H1 (cell line): ENCODE results near the gene ADAMTS13. TPM values are rescaled to one million over a fixed set of nuclear protein-coding genes. Genes with fewer than 3 reads are reported as not detected.
A peak's percentile ranks its signal among the peaks of the same experiment; 100 is the strongest.

Experiments used
- CTCF ChIA-PET: fragments of 300-600 bp; sonication (Branson Sonifier 250); formaldehyde crosslinking; loops from one replicate; lab custom pipeline; 2021; ENCODE audit not compliant: partially characterized antibody; lab: Charles Lee
- POLR2A ChIA-PET: fragments of 300-600 bp; sonication (Branson Sonifier 250); formaldehyde crosslinking; loops from one replicate; lab custom pipeline; 2021; ENCODE audit warnings: inconsistent platforms; ENCODE audit not compliant: partially characterized antibody; lab: Charles Lee
- DNase-seq, 2 experiments: peaks; one replicate each; pipeline versions ENCODE4 v3.0.0 to v3.0.0-alpha.2; 2010 to 2022; ENCODE audit warnings: low spot score in 2 of 2, low read depth in 1 of 2, mixed read lengths in 1 of 2
- FAIRE-seq: peaks from 2 replicates; lab custom pipeline; 2011; peaks lifted over from hg19 to GRCh38; lab: Jason Lieb, UNC
- H2AFZ ChIP-seq: 2 replicates; pipeline ENCODE4 v1.8.1; 2012; ENCODE audit warnings: low read length, inconsistent platforms
- H2AK5ac ChIP-seq: 2 replicates; pipeline ENCODE4 v1.6.1; 2013; ENCODE audit warnings: low read depth, low read length
- H2BK120ac ChIP-seq: replicated peaks from 2 replicates; pipeline ENCODE3; 2013; ENCODE audit warnings: low read depth, low read length, inconsistent platforms
- H2BK12ac ChIP-seq: 2 replicates; pipeline ENCODE4 v1.6.1; 2013; ENCODE audit warnings: low read depth, low read length
- H2BK15ac ChIP-seq: 2 replicates; pipeline ENCODE4 v1.6.1; 2013; ENCODE audit warnings: low read length
- H2BK20ac ChIP-seq: 2 replicates; pipeline ENCODE4 v1.6.1; 2013; ENCODE audit warnings: low read length
- H2BK5ac ChIP-seq: 2 replicates; pipeline ENCODE4 v1.6.1; 2013; ENCODE audit warnings: low read depth, low read length
- H3K14ac ChIP-seq: 2 replicates; pipeline ENCODE4 v1.6.1; 2013; ENCODE audit warnings: inconsistent platforms; ENCODE audit not compliant: insufficient read length
- H3K18ac ChIP-seq: 2 replicates; pipeline ENCODE4 v1.6.1; 2013; ENCODE audit warnings: low read length; ENCODE audit errors: extremely low read depth
- H3K23ac ChIP-seq: 2 replicates; pipeline ENCODE4 v1.6.1; 2013; ENCODE audit warnings: inconsistent platforms; ENCODE audit not compliant: insufficient read length
- H3K23me2 ChIP-seq: 2 replicates; pipeline ENCODE4 v1.6.1; 2013; ENCODE audit warnings: low read depth, low read length
- H3K27ac ChIP-seq: 2 replicates; pipeline ENCODE4 v1.6.1; 2011; ENCODE audit warnings: low read depth, low read length, inconsistent platforms
- H3K27me3 ChIP-seq, 4 experiments: replicated peaks in 1 of 4; 1 replicate in 1 of 4; 2 replicates in 3 of 4; pipeline versions ENCODE4 v1.6.1 to v1.8.1; 2011 to 2013; ENCODE audit warnings: low read length in 3 of 4, mild to moderate bottlenecking in 3 of 4, inconsistent platforms in 2 of 4, mixed read lengths in 2 of 4, moderate library complexity in 1 of 4; ENCODE audit not compliant: control insufficient read depth in 3 of 4, insufficient read depth in 3 of 4; ENCODE audit errors: extremely low read depth in 1 of 4
- H3K36me3 ChIP-seq, 4 experiments: 2 replicates each; pipeline versions ENCODE4 v1.6.1 to v1.8.1; 2011 to 2013; ENCODE audit warnings: mild to moderate bottlenecking in 4 of 4, low read length in 3 of 4, moderate library complexity in 2 of 4, control low read depth in 1 of 4, inconsistent platforms in 1 of 4; ENCODE audit not compliant: insufficient read depth in 4 of 4, control insufficient read depth in 2 of 4
- H3K4ac ChIP-seq: replicated peaks from 2 replicates; pipeline ENCODE3; 2013; ENCODE audit warnings: low read length, low read depth, mixed read lengths, inconsistent platforms; ENCODE audit not compliant: insufficient read length
- H3K4me1 ChIP-seq, 4 experiments: replicated peaks in 1 of 4; 1 replicate in 1 of 4; 2 replicates in 3 of 4; pipeline versions ENCODE4 v1.6.1 to v1.8.1; 2011 to 2013; ENCODE audit warnings: low read length in 3 of 4, inconsistent platforms in 2 of 4, mixed read lengths in 1 of 4; ENCODE audit not compliant: insufficient read depth in 4 of 4, control insufficient read depth in 3 of 4
- H3K4me2 ChIP-seq, 2 experiments: 2 replicates each; pipeline versions ENCODE4 v1.6.1 to v1.8.1; 2011 to 2013; ENCODE audit warnings: low read depth in 2 of 2, low read length in 2 of 2, control low read depth in 1 of 2, inconsistent platforms in 1 of 2, mild to moderate bottlenecking in 1 of 2; ENCODE audit not compliant: insufficient read depth in 1 of 2
- H3K4me3 ChIP-seq, 4 experiments: fragments of 200-600, 300-600 bp in 1 of 4; sonication (generic), shearing (Covaris generic), sonication (Bioruptor Twin) in 1 of 4; 2 replicates each; pipeline versions ENCODE4 v1.5.1 to v1.8.1; 2011 to 2016; ENCODE audit warnings: low read length in 4 of 4, low read depth in 3 of 4, control low read depth in 2 of 4, inconsistent platforms in 2 of 4, mild to moderate bottlenecking in 2 of 4, mixed read lengths in 1 of 4, moderate library complexity in 1 of 4; ENCODE audit not compliant: insufficient read depth in 2 of 4; ENCODE audit errors: extremely low read depth in 1 of 4
- H3K56ac ChIP-seq: replicated peaks from 2 replicates; pipeline ENCODE3; 2013; ENCODE audit warnings: low read depth, mild to moderate bottlenecking, mixed read lengths, low read length, inconsistent platforms; ENCODE audit not compliant: insufficient read length
- H3K79me1 ChIP-seq: 2 replicates; pipeline ENCODE4 v1.6.1; 2013; ENCODE audit warnings: low read depth, low read length, control low read depth
- H3K79me2 ChIP-seq, 2 experiments: 2 replicates each; pipeline versions ENCODE4 v1.6.1 to v1.8.1; 2012 to 2013; ENCODE audit warnings: low read length in 2 of 2, mild to moderate bottlenecking in 2 of 2, inconsistent platforms in 1 of 2; ENCODE audit not compliant: insufficient read depth in 2 of 2, control insufficient read depth in 1 of 2
- H3K9ac ChIP-seq, 4 experiments: replicated peaks in 1 of 4; 1 replicate in 1 of 4; 2 replicates in 3 of 4; pipeline versions ENCODE4 v1.6.1 to v1.8.1; 2011 to 2013; ENCODE audit warnings: low read depth in 3 of 4, low read length in 3 of 4, control low read depth in 2 of 4, mild to moderate bottlenecking in 2 of 4, moderate library complexity in 2 of 4, inconsistent platforms in 1 of 4; ENCODE audit errors: extremely low read depth in 1 of 4
- H3K9me3 ChIP-seq, 2 experiments: 2 replicates each; pipeline versions ENCODE4 v1.6.1 to v1.8.1; 2012 to 2013; ENCODE audit warnings: mild to moderate bottlenecking in 2 of 2, moderate library complexity in 2 of 2, control low read depth in 1 of 2, inconsistent platforms in 1 of 2, low read depth in 1 of 2, low read length in 1 of 2, mixed read lengths in 1 of 2; ENCODE audit not compliant: insufficient read depth in 2 of 2
- H4K20me1 ChIP-seq, 2 experiments: replicated peaks in 1 of 2; 2 replicates each; pipeline versions ENCODE3 to v1.8.1; 2011 to 2013; ENCODE audit warnings: inconsistent platforms in 2 of 2, low read length in 2 of 2, mild to moderate bottlenecking in 1 of 2; ENCODE audit not compliant: insufficient read depth in 2 of 2, control insufficient read depth in 1 of 2
- H4K5ac ChIP-seq: 2 replicates; pipeline ENCODE4 v1.6.1; 2013; ENCODE audit warnings: low read length, low read depth, mixed read lengths, inconsistent platforms; ENCODE audit not compliant: insufficient read length
- H4K8ac ChIP-seq: 2 replicates; pipeline ENCODE4 v1.8.0; 2013; ENCODE audit warnings: mild to moderate bottlenecking, moderate library complexity, low read length, inconsistent platforms; ENCODE audit not compliant: insufficient read depth; ENCODE audit errors: extremely low read depth
- H4K91ac ChIP-seq: replicated peaks from 2 replicates; pipeline ENCODE3; 2013; ENCODE audit warnings: low read length, mixed read lengths, inconsistent platforms; ENCODE audit not compliant: insufficient read length
- ASH2L ChIP-seq: fragments of 200-600, 300-600 bp; sonication (generic); IDR thresholded peaks from one replicate; pipeline ENCODE4 v1.7.1; 2017; ENCODE audit warnings: low read length
- BACH1 ChIP-seq: IDR thresholded peaks from 2 replicates; pipeline ENCODE4 v1.6.1; 2012; ENCODE audit warnings: low read length, improper control_type of control experiment
- CHD1 ChIP-seq: IDR thresholded peaks from 2 replicates; pipeline ENCODE4 v1.6.1; 2012; ENCODE audit warnings: low read depth, low read length, improper control_type of control experiment
- CREB1 ChIP-seq: IDR thresholded peaks from 2 replicates; pipeline ENCODE4 v1.6.1; 2012; ENCODE audit warnings: inconsistent platforms
- POLR2A ChIP-seq, 2 experiments: IDR thresholded peaks; 1 replicate in 1 of 2; 2 replicates in 1 of 2; pipeline ENCODE4 v1.6.1; 2011; ENCODE audit warnings: low read depth in 2 of 2, low read length in 2 of 2, mild to moderate bottlenecking in 2 of 2; ENCODE audit errors: control extremely low read depth in 1 of 2
- POU5F1 ChIP-seq: IDR thresholded peaks from 2 replicates; pipeline ENCODE4 v1.6.1; 2011; ENCODE audit warnings: low read depth, mild to moderate bottlenecking, low read length, moderate library complexity
- SP4 ChIP-seq: IDR thresholded peaks from 2 replicates; pipeline ENCODE4 v1.6.1; 2012; ENCODE audit warnings: low read length, inconsistent platforms
- USF2 ChIP-seq: IDR thresholded peaks from 2 replicates; pipeline ENCODE4 v1.6.1; 2011; ENCODE audit warnings: low read length, improper control_type of control experiment
- WGBS, 2 experiments: shearing (Covaris generic) in 1 of 2; methylation state at CpG; one replicate each; pipeline versions ENCODE4 v1.1.6 to v1.1.7; 2013 to 2015; ENCODE audit warnings: low lambda C conversion rate in 2 of 2, mixed read lengths in 2 of 2, inconsistent platforms in 1 of 2, low coverage in 1 of 2, missing lambda C conversion rate in 1 of 2; ENCODE audit not compliant: insufficient replicate concordance in 2 of 2, insufficient coverage in 1 of 2, insufficient read length in 1 of 2; ENCODE audit errors: extremely low coverage in 1 of 2, missing lambda C conversion rate in 1 of 2; 5-methylcytosine and 5-hydroxymethylcytosine counted together
- polyA plus RNA-seq, 7 experiments: library from polyadenylated mRNA; depleted of rRNA in 3 of 7; stranded (reverse) in 5 of 7; unstranded in 2 of 7; fragments of >200 nt in 5 of 7; fragments of 200-250 nt in 2 of 7; gene quantifications; 1 replicate in 5 of 7; 2 replicates in 1 of 7; 4 replicates in 1 of 7; pipeline versions ENCODE4 v1.2.1 to v1.2.3, GENCODE V29; 2011 to 2013; ENCODE audit warnings: missing spikeins in 2 of 7, mixed read lengths in 2 of 7
- total RNA-seq: library from RNA; stranded (reverse); fragmentation: NEBNext Ultra II Directional; extraction: Animal tissue kit (Norgen Biotek cat#: 25700); gene quantifications from 2 replicates; pipeline ENCODE4 v1.2.1, GENCODE V29; 2021
- TF ChIP-seq, protein P1 (sequence below): IDR thresholded peaks from 2 replicates; pipeline ENCODE4 v1.6.1; 2012; ENCODE audit warnings: low read length, inconsistent platforms
- TF ChIP-seq, protein P2 (sequence below): IDR thresholded peaks from 2 replicates; pipeline ENCODE4 v1.6.1; 2011; ENCODE audit warnings: low read depth, mild to moderate bottlenecking, low read length; ENCODE audit not compliant: insufficient read depth

ADAMTS13 gene
- total and polyA plus RNA-seq, 2 of the 8 experiments (the other 6 are each of a cell fraction or from before 2014, with no cell fraction given): 4.4 to 5.8 TPM

GRCh38 chr9:133437753-133438531 is 15.8 kb downstream of the ADAMTS13 start:
- Histone ChIP-seq H3K9me3 (no peaks in the 10 kb centered on the region), H3K4me3 (no peak overlapping the region), H2AK5ac (no peak overlapping the region), H3K23me2 (no peaks in the 10 kb centered on the region), H2BK5ac (no peak overlapping the region), H2BK120ac (no peak overlapping the region), H2BK12ac (no peak overlapping the region), H3K4me1 (no peaks in the 10 kb centered on the region), H3K4me2 (no peak overlapping the region), H2BK15ac (no peak overlapping the region), H4K5ac (no peak overlapping the region), H3K18ac (no peak overlapping the region), H4K8ac (peak overlapping the region; percentile 68; the same call in 1 of the 2 replicates), H3K79me2 (no peaks in the 10 kb centered on the region), H3K79me1 (no peaks in the 10 kb centered on the region), H3K23ac (no peak overlapping the region), H2AFZ (no peak overlapping the region), H3K4ac (no peak overlapping the region), H3K27ac (no peak overlapping the region), H3K56ac (no peak overlapping the region), H4K20me1 (peaks cover 0 to 2% of the 10 kb centered on the region in 2 experiments), H3K36me3 (no peaks in the 10 kb centered on the region), H4K91ac (no peak overlapping the region), H3K14ac (no peak overlapping the region), H2BK20ac (no peak overlapping the region), H3K27me3 (no peaks in the 10 kb centered on the region), H3K9ac (no peak overlapping the region)
- FAIRE-seq (no peak), DNase-seq (no peak)
- WGBS, 2 experiments: 87% methylated on average over 19 of the region's 20 CpGs; no CpG with 5 or more reads in 1 of the 2 experiments
- POLR2A ChIA-PET: interaction anchor here (1.0 to 2.9 kb wide), 4 partner anchors 16 to 90 kb away, joined by 3 to 7 read pairs (median 4); partner anchors contain the start of genes CACFD1, MED22 and RPL7A
- CTCF ChIA-PET: interaction anchor here (0.9 to 1.7 kb wide), 7 partner anchors 8 to 78 kb away, joined by 3 to 4 read pairs (median 3); partner anchors contain the start of gene CACFD1
- no peak for TF ChIP-seq BACH1
- no peak for TF ChIP-seq ASH2L
- TF ChIP-seq, protein P1, sequence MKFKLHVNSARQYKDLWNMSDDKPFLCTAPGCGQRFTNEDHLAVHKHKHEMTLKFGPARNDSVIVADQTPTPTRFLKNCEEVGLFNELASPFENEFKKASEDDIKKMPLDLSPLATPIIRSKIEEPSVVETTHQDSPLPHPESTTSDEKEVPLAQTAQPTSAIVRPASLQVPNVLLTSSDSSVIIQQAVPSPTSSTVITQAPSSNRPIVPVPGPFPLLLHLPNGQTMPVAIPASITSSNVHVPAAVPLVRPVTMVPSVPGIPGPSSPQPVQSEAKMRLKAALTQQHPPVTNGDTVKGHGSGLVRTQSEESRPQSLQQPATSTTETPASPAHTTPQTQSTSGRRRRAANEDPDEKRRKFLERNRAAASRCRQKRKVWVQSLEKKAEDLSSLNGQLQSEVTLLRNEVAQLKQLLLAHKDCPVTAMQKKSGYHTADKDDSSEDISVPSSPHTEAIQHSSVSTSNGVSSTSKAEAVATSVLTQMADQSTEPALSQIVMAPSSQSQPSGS: no peak
- TF ChIP-seq SP4: no peak
- TF ChIP-seq CREB1: no peak
- no peak for TF ChIP-seq POLR2A (IDR thresholded peaks at IDR 0.05; ENCODE audit: control extremely low read depth in 1 of 2, low read depth in 2 of 2, low read length in 2 of 2)
- TF ChIP-seq POU5F1: no peak
- TF ChIP-seq USF2: no peak
- TF ChIP-seq, protein P2, sequence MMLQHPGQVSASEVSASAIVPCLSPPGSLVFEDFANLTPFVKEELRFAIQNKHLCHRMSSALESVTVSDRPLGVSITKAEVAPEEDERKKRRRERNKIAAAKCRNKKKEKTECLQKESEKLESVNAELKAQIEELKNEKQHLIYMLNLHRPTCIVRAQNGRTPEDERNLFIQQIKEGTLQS: no peak
- TF ChIP-seq CHD1: no peak
